HG03045 (cell line): ENCODE measurements around the gene MTX2.
"Not testable (repeated sequence)": the region's sequence is repeated elsewhere in the genome, so short reads cannot be mapped to it uniquely, and the experiment has no call there.

Experiments
- ATAC-seq: cut with Tn5 transposase; IDR thresholded peaks from one replicate; pipeline ENCODE4 v1.9.1; 2021; ENCODE audit warnings: mild to moderate bottlenecking, moderate library complexity; ENCODE audit not compliant: unreplicated experiment

The MTX2 gene

GRCh38 chr2:176370467-176371171 lies 101.4 kb downstream of the MTX2 start:
- ATAC-seq, result no peak

GRCh38 chr2:176373155-176373554 lies 103.9 kb downstream of the MTX2 start:
- ATAC-seq, result not testable (repeated sequence)

GRCh38 chr2:176378323-176378722 lies 109.1 kb downstream of the MTX2 start:
- no peak for ATAC-seq

- ATAC-seq, result no peak
Observed at GRCh38 chr2:176380341-176380740, 111.1 kb downstream of the MTX2 start.

GRCh38 chr2:176383100-176383499 lies 113.9 kb downstream of the MTX2 start:
- ATAC-seq, result no peak

GRCh38 chr2:176383836-176384442 lies 114.7 kb downstream of the MTX2 start:
- ATAC-seq, result no peak

GRCh38 chr2:176385219-176385759 lies 116.0 kb downstream of the MTX2 start:
- no peak for ATAC-seq

GRCh38 chr2:176385838-176386237 lies 116.6 kb downstream of the MTX2 start:
- no peak for ATAC-seq
